Right ventricle myocardium superior (tissue), 1 donor: Measurements from ENCODE around the gene SPATA32. TPM values are rescaled to one million over a fixed set of nuclear protein-coding genes. Genes with fewer than 3 reads are reported as not detected.

Source experiments
- ATAC-seq: fragments of 200-7000 bp; cut with Tn5 transposase; one replicate; pipeline ENCODE4 v1.9.1; 2020; ENCODE audit warnings: mild to moderate bottlenecking; ENCODE audit not compliant: poor library complexity
- DNase-seq: peaks from one replicate; pipeline ENCODE4 v3.0.0-alpha.2; 2020
- intact Hi-C: fragments of 100-400 bp; cut with DNase I; formaldehyde crosslinking; loops from one replicate; pipeline ENCODE4 v1.11.2; 2022
- total RNA-seq: library from RNA; stranded (reverse); fragmentation: NEBNext Ultra II Directional; extraction: Animal tissue kit (Norgen Biotek cat#: 25700); gene quantifications from one replicate; pipeline ENCODE4 v1.2.1, GENCODE V29; 2021
- donor health status: DM: no; HTN: yes; CAD: no; lungs with severe emphysema.

The SPATA32 gene
- total RNA-seq, 1 donor from 2014 or later: not detected

GRCh38 chr17:45277992-45278391, 16.1 kb upstream of the SPATA32 start:
- ATAC-seq: peak; percentile 68

GRCh38 chr17:45277216-45277849, 15.4 kb upstream of the SPATA32 start:
- ATAC-seq (peak; percentile 78), DNase-seq (peak; percentile 98)
- intact Hi-C loops: no loop called here

More at GRCh38 chr17:45277992-45278391, 16.1 kb upstream of the SPATA32 start:
- peak; percentile 54 for DNase-seq
- intact Hi-C loops: loop anchor here (2.0 kb wide), 1 partner anchor 107 kb away; no protein-coding TSS in a partner anchor

GRCh38 chr17:45276031-45276430, 14.1 kb upstream of the SPATA32 start:
- ATAC-seq (no peak), DNase-seq (peak; percentile 45)
- intact Hi-C loops: no loop called here

GRCh38 chr17:45274033-45274432, 12.1 kb upstream of the SPATA32 start:
- ATAC-seq (no peak), DNase-seq (peak; percentile 22)
- intact Hi-C loops: no loop called here

GRCh38 chr17:45273551-45273957, 11.7 kb upstream of the SPATA32 start:
- ATAC-seq: no peak
- DNase-seq: peak; percentile 40
- intact Hi-C loops: no loop called here

- intact Hi-C loops: no loop called here
These were observed 9.7 kb upstream of the SPATA32 start for GRCh38 chr17:45271603-45272002.

GRCh38 chr17:45270828-45271418, 9.0 kb upstream of the SPATA32 start:
- no peak for ATAC-seq
- DNase-seq: no peak
- intact Hi-C loops: no loop called here

More at GRCh38 chr17:45271603-45272002, 9.7 kb upstream of the SPATA32 start:
- DNase-seq: no peak
- ATAC-seq: no peak

- intact Hi-C loops: no loop called here
- no peak for ATAC-seq
- no peak for DNase-seq
These were observed 8.0 kb upstream of the SPATA32 start for GRCh38 chr17:45269912-45270311.

GRCh38 chr17:45267436-45268055, 5.7 kb upstream of the SPATA32 start:
- no peak for DNase-seq
- intact Hi-C loops: no loop called here

GRCh38 chr17:45266372-45266926, 4.6 kb upstream of the SPATA32 start:
- DNase-seq: no peak
- intact Hi-C loops: no loop called here
- no peak for ATAC-seq

More at GRCh38 chr17:45267436-45268055, 5.7 kb upstream of the SPATA32 start:
- ATAC-seq: no peak

- intact Hi-C loops: no loop called here
- no peak for DNase-seq
- ATAC-seq: no peak
These were observed 3.9 kb upstream of the SPATA32 start for GRCh38 chr17:45265821-45266220.

- no peak for DNase-seq
- no peak for ATAC-seq
- intact Hi-C loops: no loop called here
These were observed 3.1 kb upstream of the SPATA32 start for GRCh38 chr17:45264988-45265387.

GRCh38 chr17:45264430-45264829, 2.5 kb upstream of the SPATA32 start:
- intact Hi-C loops: no loop called here
- DNase-seq (no peak), ATAC-seq (no peak)

GRCh38 chr17:45263477-45263860, 1.6 kb upstream of the SPATA32 start:
- DNase-seq: no peak
- ATAC-seq: peak; percentile 7
- intact Hi-C loops: no loop called here

GRCh38 chr17:45262516-45263476, 902 bp upstream of the SPATA32 start:
- DNase-seq (no peak), ATAC-seq (peak; percentile 16)
- intact Hi-C loops: no loop called here

- peak; percentile 73 for ATAC-seq
These were observed 1.6 kb downstream of the SPATA32 start for GRCh38 chr17:45260204-45260783.

GRCh38 chr17:45258981-45259380, 2.9 kb downstream of the SPATA32 start:
- intact Hi-C loops: no loop called here
- DNase-seq: no peak
- no peak for ATAC-seq

More at GRCh38 chr17:45260204-45260783, 1.6 kb downstream of the SPATA32 start:
- intact Hi-C loops: no loop called here
- peak; percentile 71 for DNase-seq

- intact Hi-C loops: no loop called here
- no peak for DNase-seq
- no peak for ATAC-seq
These were observed 4.8 kb downstream of the SPATA32 start for GRCh38 chr17:45257115-45257514.
